GM18858 (cell line): ENCODE measurements around the gene CHRNA7.
"Not testable (repeated sequence)": the region's sequence is repeated elsewhere in the genome, so short reads cannot be mapped to it uniquely, and the experiment has no call there.

Source experiments
- ATAC-seq: cut with Tn5 transposase; IDR thresholded peaks from one replicate; pipeline ENCODE4 v1.9.1; 2021; ENCODE audit not compliant: unreplicated experiment

CHRNA7 gene

DNA sequence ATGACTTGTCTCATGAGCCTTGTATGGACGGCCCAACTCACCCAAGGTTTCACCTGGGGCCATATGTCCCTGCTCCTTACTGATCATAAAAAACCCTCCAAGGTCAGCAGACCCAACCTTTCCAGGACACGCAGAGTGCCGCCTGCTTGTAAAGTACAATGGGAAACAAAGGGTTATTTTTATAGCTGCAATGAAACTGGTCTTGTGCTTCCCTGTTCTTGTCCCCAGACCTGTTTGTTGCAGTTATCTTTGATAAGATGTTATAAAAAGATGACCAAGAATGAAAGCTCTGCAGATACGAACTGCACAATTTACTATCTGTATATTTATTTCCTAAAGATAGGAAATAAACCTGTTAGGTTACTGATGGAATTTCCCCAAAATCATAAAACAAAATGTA is 136.0 kb downstream of the CHRNA7 start:
- not testable (repeated sequence) for ATAC-seq

GRCh38 chr15:32167913-32168312 is 137.6 kb downstream of the CHRNA7 start:
- ATAC-seq: not testable (repeated sequence)

DNA sequence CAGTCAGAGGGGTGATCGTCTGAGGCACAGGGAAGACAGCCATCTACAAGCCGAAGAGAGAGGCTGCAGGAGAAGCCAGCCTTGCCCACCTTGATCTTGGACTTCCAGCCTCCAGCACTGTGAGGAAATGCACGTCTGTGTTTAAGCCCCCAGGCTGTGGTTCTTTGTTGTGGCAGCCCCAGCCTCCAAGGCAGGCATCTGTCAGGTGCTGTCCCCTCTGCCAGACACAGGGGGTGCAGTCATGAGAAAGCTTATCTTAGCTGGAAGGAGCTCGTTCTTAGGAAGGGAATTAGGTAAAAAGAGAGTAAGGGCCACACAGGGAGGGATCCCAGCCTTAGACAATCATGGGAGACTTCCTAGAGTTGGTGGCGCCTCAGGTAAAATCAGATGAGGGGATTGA is 150.3 kb downstream of the CHRNA7 start:
- ATAC-seq: not testable (repeated sequence)

DNA sequence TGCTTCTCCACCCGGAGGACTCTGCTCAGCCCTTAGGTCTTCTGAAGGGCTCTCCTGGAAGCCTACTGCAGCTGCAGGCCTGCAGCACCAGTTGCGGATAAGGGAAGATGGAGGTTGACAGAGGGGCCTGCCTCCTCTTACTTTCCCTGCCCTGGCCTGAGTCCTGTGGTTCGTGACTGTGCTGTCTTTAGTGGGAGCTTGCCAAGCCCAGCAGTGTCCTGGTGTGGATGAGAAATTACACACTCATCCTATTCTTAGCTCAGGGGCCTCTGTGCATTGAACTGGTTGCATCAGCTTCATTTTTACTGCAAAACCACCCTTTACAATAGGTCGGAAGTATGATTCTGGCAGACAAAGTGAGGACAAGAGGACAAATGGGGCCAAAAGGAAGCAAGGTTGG is 163.5 kb downstream of the CHRNA7 start:
- not testable (repeated sequence) for ATAC-seq

- ATAC-seq: peak; percentile 63
These were observed 165.9 kb downstream of the CHRNA7 start for GRCh38 chr15:32196206-32196605.

DNA sequence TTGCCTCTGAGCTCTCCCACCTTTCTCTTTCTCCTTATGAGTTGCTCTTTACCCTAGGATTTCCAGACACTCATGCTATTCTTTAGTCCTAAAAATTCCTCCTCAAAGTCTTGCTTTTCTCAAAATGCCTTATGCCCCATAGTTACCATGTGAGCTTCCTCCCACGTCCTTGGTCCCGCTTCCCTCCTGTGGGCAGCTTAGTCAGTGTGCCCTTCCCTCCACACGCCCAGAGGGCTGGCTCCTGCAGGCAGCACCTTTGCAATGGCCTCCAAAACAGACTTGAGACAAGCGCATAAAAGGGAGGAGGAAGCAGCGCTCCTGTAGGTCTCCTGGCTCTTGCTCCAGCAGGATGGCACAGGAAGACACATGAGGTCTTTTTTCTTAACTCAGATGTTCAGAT is 168.6 kb downstream of the CHRNA7 start:
- ATAC-seq: not testable (repeated sequence)

GRCh38 chr15:32209081-32209480 is 178.8 kb downstream of the CHRNA7 start:
- not testable (repeated sequence) for ATAC-seq

GRCh38 chr15:32218666-32219065 is 188.4 kb downstream of the CHRNA7 start:
- no peak for ATAC-seq
